Fibroblast of mammary gland (primary cell): ENCODE results near the gene SUMO3.

ENCODE experiments used
- DNase-seq: peaks from one replicate; pipeline ENCODE4 v3.0.0-alpha.2; 2010; ENCODE audit warnings: low read depth
- H3K4me3 ChIP-seq: 2 replicates; pipeline ENCODE4 v1.5.1; 2011; ENCODE audit warnings: low read depth, mild to moderate bottlenecking, low read length, moderate library complexity; ENCODE audit not compliant: control insufficient read depth
- TF ChIP-seq, protein P1 (sequence below): conservative IDR thresholded peaks from 2 replicates; pipeline ENCODE4 v1.5.1; 2011; ENCODE audit warnings: low read depth, low read length, inconsistent platforms; ENCODE audit not compliant: control insufficient read depth, insufficient read depth

Gene SUMO3

GRCh38 chr21:44803651-44804050 is 14.2 kb downstream of the SUMO3 start:
- no peak overlapping the region for H3K4me3 ChIP-seq
- DNase-seq: no peak
- TF ChIP-seq, protein P1, sequence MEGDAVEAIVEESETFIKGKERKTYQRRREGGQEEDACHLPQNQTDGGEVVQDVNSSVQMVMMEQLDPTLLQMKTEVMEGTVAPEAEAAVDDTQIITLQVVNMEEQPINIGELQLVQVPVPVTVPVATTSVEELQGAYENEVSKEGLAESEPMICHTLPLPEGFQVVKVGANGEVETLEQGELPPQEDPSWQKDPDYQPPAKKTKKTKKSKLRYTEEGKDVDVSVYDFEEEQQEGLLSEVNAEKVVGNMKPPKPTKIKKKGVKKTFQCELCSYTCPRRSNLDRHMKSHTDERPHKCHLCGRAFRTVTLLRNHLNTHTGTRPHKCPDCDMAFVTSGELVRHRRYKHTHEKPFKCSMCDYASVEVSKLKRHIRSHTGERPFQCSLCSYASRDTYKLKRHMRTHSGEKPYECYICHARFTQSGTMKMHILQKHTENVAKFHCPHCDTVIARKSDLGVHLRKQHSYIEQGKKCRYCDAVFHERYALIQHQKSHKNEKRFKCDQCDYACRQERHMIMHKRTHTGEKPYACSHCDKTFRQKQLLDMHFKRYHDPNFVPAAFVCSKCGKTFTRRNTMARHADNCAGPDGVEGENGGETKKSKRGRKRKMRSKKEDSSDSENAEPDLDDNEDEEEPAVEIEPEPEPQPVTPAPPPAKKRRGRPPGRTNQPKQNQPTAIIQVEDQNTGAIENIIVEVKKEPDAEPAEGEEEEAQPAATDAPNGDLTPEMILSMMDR: no peak

DNA sequence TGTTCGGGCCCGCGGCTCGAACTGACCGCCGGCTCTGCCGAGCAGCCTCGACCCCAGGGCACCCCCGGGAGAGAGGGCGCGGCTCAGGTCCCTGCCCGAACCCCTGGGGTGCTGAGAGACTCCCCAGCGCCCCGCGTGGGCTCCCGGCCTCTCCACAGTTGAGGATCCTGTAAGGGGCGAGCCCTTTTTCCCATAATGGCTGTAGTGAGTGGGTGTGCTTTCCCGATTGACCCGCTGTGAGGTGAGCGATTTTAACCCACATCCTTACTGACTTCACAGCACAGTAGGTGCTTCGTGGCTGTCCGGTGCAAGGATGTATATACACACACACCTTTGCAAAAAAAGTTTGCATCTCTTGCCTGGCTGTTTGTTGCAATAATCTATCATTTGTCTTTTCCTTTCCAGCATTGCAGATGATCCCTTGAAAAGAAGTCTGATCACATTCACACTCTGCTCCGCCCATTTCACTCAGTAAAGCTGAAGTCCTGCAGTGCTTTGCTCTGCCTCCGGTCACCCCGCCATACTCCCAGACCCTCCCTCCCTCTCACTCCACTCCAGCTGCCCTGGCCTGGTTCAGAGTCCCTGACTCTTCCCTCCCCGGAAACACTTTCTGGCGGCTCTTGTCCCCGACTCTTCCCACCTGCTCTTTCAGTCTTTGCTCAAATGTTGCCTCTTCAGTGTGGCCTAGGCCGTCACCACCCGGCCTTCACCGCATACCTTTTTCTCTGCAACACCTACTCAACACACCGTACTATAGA is 15.3 kb downstream of the SUMO3 start:
- no peak for DNase-seq
- TF ChIP-seq, protein P1: no peak
- H3K4me3 ChIP-seq: peak overlapping the region; percentile 75

- TF ChIP-seq, protein P1: no peak
- DNase-seq: peak; percentile 62
- H3K4me3 ChIP-seq: peak within 1 kb of the TSS; percentile 75
Observed at GRCh38 chr21:44801468-44802395, 16.1 kb downstream of the SUMO3 start, which contains the start of gene UBE2G2. Gene UBE2G2 (minus strand): TSS chr21:44801820. CDS start chr21:44801748, 72 bp downstream.

- peak; percentile 39 for DNase-seq
- H3K4me3 ChIP-seq: peak overlapping the region; percentile 75
- TF ChIP-seq, protein P1: peak; percentile 34
Observed at GRCh38 chr21:44800971-44801467, 16.8 kb downstream of the SUMO3 start.

DNA sequence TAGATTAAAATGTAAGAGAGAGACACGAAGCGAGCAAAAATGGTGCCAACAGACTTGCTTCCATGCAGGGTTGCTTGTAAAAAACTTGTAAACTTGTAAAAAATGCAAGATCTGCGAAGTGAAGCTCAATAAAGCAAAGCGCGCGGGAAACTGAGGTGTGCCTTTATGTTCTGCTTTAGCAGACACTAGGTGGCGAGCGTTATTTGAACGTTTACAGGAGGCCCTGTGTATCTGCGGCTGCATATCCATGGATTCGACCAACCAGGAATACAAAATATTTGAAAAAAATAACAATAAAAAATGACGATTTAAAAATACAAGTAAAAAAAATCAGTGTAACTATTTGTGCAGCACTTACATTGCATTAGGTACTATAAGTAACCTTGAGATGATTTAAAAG is 17.8 kb downstream of the SUMO3 start:
- TF ChIP-seq, protein P1: peak; percentile 57
- DNase-seq: peak; percentile 69
- peak overlapping the region; percentile 75 for H3K4me3 ChIP-seq

DNA sequence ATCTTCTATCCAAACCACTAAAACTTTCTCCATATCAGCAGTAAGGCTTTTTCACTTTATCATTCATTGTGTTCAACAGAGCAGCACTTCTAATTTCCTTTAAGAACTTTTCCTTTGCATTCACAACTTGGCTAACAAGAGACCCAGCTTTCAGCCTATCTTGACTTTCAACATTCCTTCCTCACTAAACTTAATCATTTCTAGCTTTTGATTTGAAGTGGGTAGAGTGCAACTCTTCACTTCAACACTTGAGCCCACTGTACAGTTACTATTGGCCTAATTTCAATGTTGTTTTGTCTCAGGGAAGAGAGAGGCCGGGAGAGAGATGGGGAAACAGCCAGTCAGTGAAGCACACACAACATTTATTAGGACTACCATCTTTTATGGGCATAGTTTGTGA is 18.2 kb downstream of the SUMO3 start:
- TF ChIP-seq, protein P1: no peak
- H3K4me3 ChIP-seq: no peak overlapping the region

More for the DNA sequence above, 18.2 kb downstream of the SUMO3 start:
- no peak for DNase-seq
